Fibroblast of lung (primary cell): ENCODE measurements around the gene ABLIM2.

ENCODE experiments used
- CTCF ChIP-seq, 2 donors: IDR thresholded peaks in 1 of 2; conservative IDR thresholded peaks in 1 of 2; 1 replicate in 1 of 2; 2 replicates in 1 of 2; pipeline ENCODE4 v1.5.1; 2011 to 2012; ENCODE audit warnings: low read length in 2 of 2, control low read depth in 1 of 2, inconsistent platforms in 1 of 2, low read depth in 1 of 2, mild to moderate bottlenecking in 1 of 2
- EZH2 ChIP-seq: IDR thresholded peaks from 2 replicates; pipeline ENCODE4 v1.5.1; 2012; ENCODE audit warnings: low read length, control low read depth, mild to moderate bottlenecking; ENCODE audit errors: missing control alignments

DNA sequence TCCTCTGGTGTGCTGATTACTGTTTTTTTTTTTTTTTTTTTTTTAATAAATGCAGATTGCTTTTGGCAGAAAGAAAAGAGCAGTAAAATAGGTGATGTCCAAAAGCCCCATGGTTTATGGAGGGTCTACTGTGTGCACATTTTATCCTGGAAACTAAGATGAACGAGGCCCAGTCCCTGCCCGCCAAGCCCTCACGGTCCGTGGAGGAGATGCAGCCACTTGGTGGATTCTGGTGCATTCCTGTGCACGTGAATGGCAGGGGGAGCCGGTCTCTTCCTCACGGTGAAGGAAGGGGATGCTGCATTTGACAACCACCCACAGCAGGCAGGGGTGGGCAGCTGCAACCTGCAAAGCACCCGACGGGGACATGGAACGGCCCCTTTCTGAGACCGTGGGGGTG lies 118.8 kb downstream of the ABLIM2 start:
- TF ChIP-seq CTCF (conservative IDR thresholded peaks at IDR 0.05 in 1 of 2, IDR thresholded peaks at IDR 0.05 in 1 of 2; ENCODE audit: low read depth in 1 of 2, low read length in 2 of 2) (no peak), EZH2 (no peak)
